Activated B cell treated with CpG ODN at 0.5 μM for 24 hours (primary cell): Measurements from ENCODE around the gene GCNT3. TPM values are rescaled to one million over a fixed set of nuclear protein-coding genes. Genes with fewer than 3 reads are reported as not detected.
"Not testable (repeated sequence)": the region's sequence is repeated elsewhere in the genome, so short reads cannot be mapped to it uniquely, and the experiment has no call there.

Experiments
- ATAC-seq: fragments of 200-7000 bp; cut with Tn5 transposase; one replicate; pipeline ENCODE4 v1.10.0; 2021; ENCODE audit warnings: low read depth, mild to moderate bottlenecking, moderate library complexity
- CTCF ChIA-PET: fragments of 350-600 bp; sonication (Branson Sonifier 250); formaldehyde crosslinking; loops from one replicate; lab custom pipeline; 2021; ENCODE audit warnings: antibody characterized with exemption; lab: Charles Lee
- POLR2A ChIA-PET: fragments of 350-600 bp; sonication (Branson Sonifier 250); formaldehyde crosslinking; loops from one replicate; lab custom pipeline; 2021; ENCODE audit warnings: antibody characterized with exemption; lab: Charles Lee
- DNase-seq: peaks from one replicate; pipeline ENCODE4 v3.0.0; 2022
- H3K27ac Mint-ChIP-seq: one replicate; pipeline ENCODE4 v1.8.0; 2020; ENCODE audit warnings: mixed read lengths
- H3K27me3 Mint-ChIP-seq: one replicate; pipeline ENCODE4 v1.8.0; 2021; ENCODE audit warnings: mixed read lengths
- H3K36me3 Mint-ChIP-seq: one replicate; pipeline ENCODE4 v1.8.0; 2021; ENCODE audit warnings: low read depth, mixed read lengths
- H3K4me1 Mint-ChIP-seq: one replicate; pipeline ENCODE4 v1.8.0; 2021; ENCODE audit warnings: mixed read lengths
- H3K4me3 Mint-ChIP-seq: one replicate; pipeline ENCODE4 v1.8.0; 2020; ENCODE audit warnings: mild to moderate bottlenecking, mixed read lengths
- H3K9me3 Mint-ChIP-seq: one replicate; pipeline ENCODE4 v1.8.0; 2020; ENCODE audit warnings: mixed read lengths
- CTCF ChIP-seq: fragments of 200-600 bp; IDR thresholded peaks from one replicate; pipeline ENCODE4 v1.8.0; 2022; ENCODE audit warnings: antibody characterized with exemption, mild to moderate bottlenecking
- intact Hi-C: fragments of 100-400 bp; cut with micrococcal nuclease; formaldehyde crosslinking; loops from one replicate; pipeline ENCODE4 v1.15.1; 2024
- total RNA-seq: library from RNA; stranded (reverse); gene quantifications from 2 replicates; pipeline ENCODE4 v1.2.3, GENCODE V29; 2022

The GCNT3 gene
- total RNA-seq, 1 donor from 2014 or later = not detected

- POLR2A ChIA-PET = no interaction called here
Observed at GRCh38 chr15:59636184-59636583, 24.6 kb downstream of the GCNT3 start.

DNA sequence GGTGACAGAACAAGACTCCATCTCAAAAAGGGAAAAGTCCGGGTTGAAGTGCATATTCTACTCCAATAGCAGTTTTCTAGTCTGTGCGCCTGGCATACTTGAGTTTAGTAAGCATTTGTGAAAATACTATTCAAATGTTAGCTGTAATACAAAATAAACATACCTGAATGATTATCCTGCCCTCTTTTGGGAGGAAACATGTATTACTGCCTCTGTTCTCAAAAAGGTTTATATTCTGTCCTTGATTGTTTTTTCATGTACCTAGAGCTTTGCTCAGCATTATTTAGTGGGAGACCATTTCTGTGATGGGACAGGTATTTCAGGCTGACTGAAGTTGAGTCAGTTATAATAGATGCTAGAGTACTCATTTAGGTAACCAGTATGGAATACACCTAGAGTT is 25.9 kb downstream of the GCNT3 start:
- H3K4me1 Mint-ChIP-seq, DNase-seq, POLR2A ChIA-PET, H3K27me3 Mint-ChIP-seq, ATAC-seq, H3K27ac Mint-ChIP-seq, H3K4me3 Mint-ChIP-seq, H3K9me3 Mint-ChIP-seq: not testable (repeated sequence)
- intact Hi-C loops = loop anchor here (5.0 kb wide), 1 partner anchor 105 kb away; no protein-coding TSS in a partner anchor
- peaks cover 56% of the 10 kb centered on the region for H3K36me3 Mint-ChIP-seq
- CTCF ChIA-PET = interaction anchor here (1.4 kb wide), 1 partner anchor 104 kb away, joined by 7 read pairs; no protein-coding TSS in a partner anchor

More at GRCh38 chr15:59636184-59636583, 24.6 kb downstream of the GCNT3 start:
- no peak for TF ChIP-seq CTCF
- CTCF ChIA-PET = interaction anchor here (1.0 kb wide), 1 partner anchor 21 kb away, joined by 3 read pairs; no protein-coding TSS in a partner anchor
- ATAC-seq = no peak
- Mint-ChIP-seq H3K9me3 (no peaks in the 10 kb centered on the region), H3K4me3 (no peak overlapping the region), H3K36me3 (peaks cover 45% of the 10 kb centered on the region), H3K27ac (no peak overlapping the region), H3K4me1 (no peaks in the 10 kb centered on the region), H3K27me3 (no peaks in the 10 kb centered on the region)
- intact Hi-C loops = loop anchor here (5.0 kb wide), 1 partner anchor 104 kb away; no protein-coding TSS in a partner anchor
- DNase-seq = no peak

- Mint-ChIP-seq H3K27me3 (no peaks in the 10 kb centered on the region), H3K27ac (no peak overlapping the region), H3K36me3 (peaks cover 63% of the 10 kb centered on the region), H3K4me1 (no peaks in the 10 kb centered on the region), H3K9me3 (no peaks in the 10 kb centered on the region), H3K4me3 (no peak overlapping the region)
- TF ChIP-seq CTCF = no peak
- DNase-seq (no peak), ATAC-seq (no peak)
- POLR2A ChIA-PET = interaction anchor here (0.6 kb wide), 1 partner anchor 10 kb away, joined by 3 read pairs; no protein-coding TSS in a partner anchor
- intact Hi-C loops = no loop called here
- CTCF ChIA-PET = interaction anchor here (1.9 kb wide), 1 partner anchor 109 kb away, joined by 11 read pairs; no protein-coding TSS in a partner anchor
Observed at GRCh38 chr15:59642351-59642750, 30.8 kb downstream of the GCNT3 start.

GRCh38 chr15:59644756-59645155 is 33.2 kb downstream of the GCNT3 start:
- Mint-ChIP-seq H3K27ac (no peak overlapping the region), H3K27me3 (no peaks in the 10 kb centered on the region), H3K36me3 (peaks cover 53% of the 10 kb centered on the region), H3K4me3 (no peak overlapping the region), H3K9me3 (no peaks in the 10 kb centered on the region), H3K4me1 (no peaks in the 10 kb centered on the region)
- POLR2A ChIA-PET = interaction anchor here (0.5 kb wide), 1 partner anchor 994 kb away, joined by 3 read pairs; no protein-coding TSS in a partner anchor
- CTCF ChIA-PET = interaction anchor here (1.5 kb wide), 1 partner anchor 112 kb away, joined by 3 read pairs; no protein-coding TSS in a partner anchor
- no peak for ATAC-seq
- intact Hi-C loops = loop anchor here (5.0 kb wide), 1 partner anchor 377 kb away; no protein-coding TSS in a partner anchor
- no peak for TF ChIP-seq CTCF
- no peak for DNase-seq

GRCh38 chr15:59645812-59646211 is 34.2 kb downstream of the GCNT3 start:
- H3K9me3 Mint-ChIP-seq, H3K27ac Mint-ChIP-seq, DNase-seq, H3K4me3 Mint-ChIP-seq, ATAC-seq, H3K4me1 Mint-ChIP-seq, CTCF ChIA-PET, H3K27me3 Mint-ChIP-seq: not testable (repeated sequence)
- H3K36me3 Mint-ChIP-seq = peaks cover 54% of the 10 kb centered on the region
- intact Hi-C loops = loop anchor here (5.0 kb wide), 1 partner anchor 379 kb away; no protein-coding TSS in a partner anchor
- POLR2A ChIA-PET = interaction anchor here (0.7 kb wide), 2 partner anchors 11 to 827 kb away, joined by 3 read pairs; no protein-coding TSS in a partner anchor

DNA sequence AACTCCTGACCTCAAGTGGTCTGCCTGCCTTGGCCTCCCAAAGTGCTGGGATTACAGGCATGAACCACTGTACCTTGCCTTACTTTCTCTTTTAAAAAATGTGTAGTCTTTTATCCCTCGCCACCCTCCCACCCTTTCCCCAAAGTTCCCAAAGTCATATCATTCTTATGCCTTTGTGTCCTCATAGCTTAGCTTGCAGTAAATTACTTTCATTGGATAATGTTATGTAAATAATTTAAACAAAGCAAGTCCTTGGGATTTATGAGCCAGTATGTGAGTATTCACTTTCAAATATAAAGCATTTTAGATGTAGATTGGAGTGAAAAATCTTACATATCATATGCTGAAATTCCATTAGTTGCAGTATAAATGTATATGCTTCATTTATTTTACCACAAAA is 34.7 kb downstream of the GCNT3 start:
- Mint-ChIP-seq H3K4me3 (no peak overlapping the region), H3K36me3 (peaks cover 51% of the 10 kb centered on the region)
- no peak for TF ChIP-seq CTCF

More for the DNA sequence above, 34.7 kb downstream of the GCNT3 start:
- CTCF ChIA-PET = interaction anchor here (1.2 kb wide), 1 partner anchor 114 kb away, joined by 3 read pairs; no protein-coding TSS in a partner anchor
- Mint-ChIP-seq H3K4me1 (no peaks in the 10 kb centered on the region), H3K27me3 (no peaks in the 10 kb centered on the region), H3K9me3 (no peaks in the 10 kb centered on the region), H3K27ac (no peak overlapping the region)
- POLR2A ChIA-PET = interaction anchor here (0.7 kb wide), 2 partner anchors 12 to 827 kb away, joined by 3 read pairs; no protein-coding TSS in a partner anchor
- ATAC-seq (no peak), DNase-seq (no peak)
- intact Hi-C loops = loop anchor here (5.0 kb wide), 1 partner anchor 379 kb away; no protein-coding TSS in a partner anchor
